NCI-H1436 (cell line): ENCODE data around the gene SETD4.
"Not testable (repeated sequence)": the region's sequence is repeated elsewhere in the genome, so short reads cannot be mapped to it uniquely, and the experiment has no call there.

Experiments used
- DNase-seq: peaks from one replicate; lab custom pipeline; 2025; lab: John Stamatoyannopoulos, UW

Gene SETD4, protein sequence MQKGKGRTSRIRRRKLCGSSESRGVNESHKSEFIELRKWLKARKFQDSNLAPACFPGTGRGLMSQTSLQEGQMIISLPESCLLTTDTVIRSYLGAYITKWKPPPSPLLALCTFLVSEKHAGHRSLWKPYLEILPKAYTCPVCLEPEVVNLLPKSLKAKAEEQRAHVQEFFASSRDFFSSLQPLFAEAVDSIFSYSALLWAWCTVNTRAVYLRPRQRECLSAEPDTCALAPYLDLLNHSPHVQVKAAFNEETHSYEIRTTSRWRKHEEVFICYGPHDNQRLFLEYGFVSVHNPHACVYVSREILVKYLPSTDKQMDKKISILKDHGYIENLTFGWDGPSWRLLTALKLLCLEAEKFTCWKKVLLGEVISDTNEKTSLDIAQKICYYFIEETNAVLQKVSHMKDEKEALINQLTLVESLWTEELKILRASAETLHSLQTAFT

GRCh38 chr21:36060159-36060921, at the start of gene SETD4:
TSS of gene SETD4 (minus strand) at chr21:36060526. CDS start at chr21:36058888, 1,638 bp downstream.
- DNase-seq = peak; percentile 86

DNA sequence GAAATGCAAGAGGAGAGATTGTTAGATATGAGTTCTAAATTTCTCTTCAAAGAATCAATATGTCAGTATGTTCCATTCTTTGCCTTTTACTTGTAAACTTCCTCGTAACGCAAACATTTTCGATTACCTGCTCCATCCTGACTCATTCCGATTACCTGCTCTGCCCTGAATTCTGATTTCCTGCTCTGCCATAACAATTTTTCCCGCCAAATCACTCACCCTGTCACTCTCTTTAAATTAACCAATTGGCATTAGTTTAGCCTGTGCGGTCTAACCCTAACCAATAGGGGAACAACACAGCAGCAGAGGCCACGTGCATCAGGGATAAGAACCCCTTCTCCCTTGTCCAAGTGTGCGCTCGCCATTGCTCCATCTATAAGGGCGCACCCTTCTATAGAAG, 49.5 kb upstream of the SETD4 start:
- DNase-seq = no peak

- DNase-seq = no peak
Measured at GRCh38 chr21:36105327-36105842, 45.1 kb upstream of the SETD4 start.

- no peak for DNase-seq
Measured at GRCh38 chr21:36104317-36105300, 44.3 kb upstream of the SETD4 start.

GRCh38 chr21:36103434-36103833, 43.1 kb upstream of the SETD4 start:
- DNase-seq = no peak

GRCh38 chr21:36100971-36101641, 40.8 kb upstream of the SETD4 start:
- DNase-seq = no peak

DNA sequence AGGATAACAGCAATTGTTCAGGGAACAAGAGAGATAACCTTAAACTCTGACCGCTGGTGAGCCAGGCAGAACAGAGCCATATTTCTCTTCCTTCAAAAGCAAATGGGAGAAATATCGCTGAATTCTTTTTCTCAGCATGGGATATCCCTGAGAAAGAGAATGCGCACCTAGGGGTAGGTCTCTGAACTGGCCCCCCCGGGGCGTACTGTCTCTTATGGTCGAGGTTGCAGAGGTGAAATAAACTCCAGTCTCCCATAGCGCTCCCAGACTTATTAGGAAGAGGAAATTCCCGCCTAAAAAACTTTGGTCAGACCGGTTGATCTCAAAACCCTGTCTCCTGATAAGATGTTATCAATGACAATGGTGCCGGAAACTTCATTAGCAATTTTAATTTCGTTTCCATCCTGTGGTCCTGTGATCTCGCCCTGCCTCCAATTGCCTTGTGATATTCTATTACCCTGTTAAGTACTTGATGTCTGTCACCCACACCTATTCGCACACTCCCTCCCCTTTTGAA, 39.4 kb upstream of the SETD4 start:
- DNase-seq = not testable (repeated sequence)

- DNase-seq = no peak
Measured at GRCh38 chr21:36099000-36099399, 38.7 kb upstream of the SETD4 start.

GRCh38 chr21:36098182-36098532, 37.8 kb upstream of the SETD4 start:
- DNase-seq = no peak

GRCh38 chr21:36097427-36098181, 37.3 kb upstream of the SETD4 start:
- DNase-seq = no peak

- DNase-seq = no peak
Measured at GRCh38 chr21:36096398-36097290, 36.3 kb upstream of the SETD4 start.

DNA sequence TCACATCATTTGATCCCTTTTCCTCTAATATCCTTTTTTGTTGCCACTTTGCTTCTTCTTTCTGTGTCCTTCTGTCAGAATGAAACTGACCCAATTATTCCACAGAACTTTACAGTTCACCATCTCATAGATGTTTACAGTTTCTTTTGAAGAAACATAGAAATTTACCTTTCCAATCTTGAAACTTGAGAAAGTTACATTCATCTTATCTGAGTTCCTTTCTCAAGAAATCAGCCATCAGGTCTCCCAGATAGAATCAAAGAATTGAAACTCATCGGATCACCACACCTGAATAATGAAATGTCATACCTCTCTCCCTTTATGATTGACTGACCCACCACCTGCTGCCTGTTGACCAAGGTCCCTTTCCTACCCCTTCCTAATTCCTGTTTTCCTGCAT, 33.2 kb upstream of the SETD4 start:
- no peak for DNase-seq

DNA sequence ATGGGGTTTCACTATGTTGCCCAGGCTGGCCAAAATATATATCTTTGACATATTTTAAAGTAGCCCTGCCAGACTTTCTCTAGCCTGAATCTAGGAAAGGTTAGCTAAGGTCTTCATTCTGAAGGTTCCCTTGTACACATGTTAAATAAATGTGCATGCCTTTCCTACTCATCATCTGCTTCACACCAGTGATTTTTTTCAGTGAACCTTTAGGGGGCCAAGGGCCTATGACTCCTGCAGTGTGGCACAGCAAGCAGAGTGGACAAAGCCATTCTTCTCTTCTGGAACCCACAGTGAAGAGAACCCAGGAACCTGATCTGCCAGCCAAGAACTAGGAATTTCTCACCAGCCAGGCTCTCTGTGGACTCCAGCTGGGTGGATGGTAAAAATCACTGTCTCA, 32.4 kb upstream of the SETD4 start:
- no peak for DNase-seq

GRCh38 chr21:36089946-36090345, 29.6 kb upstream of the SETD4 start:
- no peak for DNase-seq

GRCh38 chr21:36087362-36088138, 27.2 kb upstream of the SETD4 start:
- DNase-seq = no peak

DNA sequence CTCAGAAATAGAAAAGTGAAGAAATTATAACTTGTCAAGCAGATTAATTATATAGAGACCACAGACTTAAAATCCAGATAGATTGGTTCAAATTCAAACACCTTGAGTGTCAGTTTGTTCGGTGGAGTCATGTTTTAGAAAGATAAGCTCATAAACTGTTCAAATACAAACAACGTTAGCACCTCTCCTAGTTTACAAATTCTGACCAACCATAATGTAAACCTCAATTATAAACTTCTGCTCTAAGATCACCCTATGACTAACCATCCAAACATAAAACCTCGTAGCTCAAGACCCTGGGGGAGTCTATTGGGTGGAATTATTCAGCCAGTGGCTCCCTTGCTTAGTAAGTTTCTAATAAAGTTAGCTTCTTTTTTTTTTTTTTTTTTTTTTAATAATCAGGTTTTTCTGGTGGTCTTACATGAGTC, 21.9 kb upstream of the SETD4 start:
- no peak for DNase-seq

DNA sequence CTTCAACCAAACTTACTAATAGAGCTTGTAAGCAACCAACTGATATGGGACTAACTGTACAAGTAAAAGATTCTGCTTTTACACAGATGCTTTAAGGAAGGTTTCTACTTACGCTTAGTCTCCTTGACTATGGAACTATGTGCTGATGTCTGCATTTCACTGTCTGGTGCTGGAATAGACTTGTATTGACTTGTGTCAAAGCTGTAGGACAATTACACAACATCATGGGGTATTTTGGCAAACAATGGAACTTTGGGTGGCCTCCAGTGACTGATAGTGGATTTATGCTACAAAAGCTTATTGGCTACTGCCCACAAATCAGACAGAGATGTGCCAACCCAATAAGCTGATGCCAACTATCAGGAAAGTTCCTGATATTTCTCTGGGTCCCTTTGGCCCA, 20.1 kb upstream of the SETD4 start:
- no peak for DNase-seq

DNA sequence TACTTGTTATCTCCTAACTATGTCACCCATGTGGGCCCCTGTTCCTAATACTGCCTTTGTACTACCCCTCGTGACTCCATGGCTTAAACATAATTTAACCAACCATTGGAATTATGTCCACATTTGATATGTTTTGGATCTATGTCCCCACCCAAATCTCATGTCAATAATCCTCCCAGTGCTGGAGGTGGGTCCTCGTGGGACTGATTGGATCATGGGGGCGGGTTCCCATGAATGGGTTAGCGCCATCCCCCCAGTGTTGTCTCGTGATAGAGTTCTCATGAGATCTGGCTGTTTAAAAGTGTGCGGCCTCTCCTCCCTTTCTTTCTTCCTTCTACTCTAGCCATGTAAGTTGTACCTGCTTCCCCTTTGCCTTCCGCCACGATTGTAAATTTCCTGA, 19.3 kb upstream of the SETD4 start:
- no peak for DNase-seq
